ENCODE measurements around the gene PIGM.
"Not testable (repeated sequence)": the region's sequence is repeated elsewhere in the genome, so short reads cannot be mapped to it uniquely, and the experiment has no call there.

The PIGM gene

DNA sequence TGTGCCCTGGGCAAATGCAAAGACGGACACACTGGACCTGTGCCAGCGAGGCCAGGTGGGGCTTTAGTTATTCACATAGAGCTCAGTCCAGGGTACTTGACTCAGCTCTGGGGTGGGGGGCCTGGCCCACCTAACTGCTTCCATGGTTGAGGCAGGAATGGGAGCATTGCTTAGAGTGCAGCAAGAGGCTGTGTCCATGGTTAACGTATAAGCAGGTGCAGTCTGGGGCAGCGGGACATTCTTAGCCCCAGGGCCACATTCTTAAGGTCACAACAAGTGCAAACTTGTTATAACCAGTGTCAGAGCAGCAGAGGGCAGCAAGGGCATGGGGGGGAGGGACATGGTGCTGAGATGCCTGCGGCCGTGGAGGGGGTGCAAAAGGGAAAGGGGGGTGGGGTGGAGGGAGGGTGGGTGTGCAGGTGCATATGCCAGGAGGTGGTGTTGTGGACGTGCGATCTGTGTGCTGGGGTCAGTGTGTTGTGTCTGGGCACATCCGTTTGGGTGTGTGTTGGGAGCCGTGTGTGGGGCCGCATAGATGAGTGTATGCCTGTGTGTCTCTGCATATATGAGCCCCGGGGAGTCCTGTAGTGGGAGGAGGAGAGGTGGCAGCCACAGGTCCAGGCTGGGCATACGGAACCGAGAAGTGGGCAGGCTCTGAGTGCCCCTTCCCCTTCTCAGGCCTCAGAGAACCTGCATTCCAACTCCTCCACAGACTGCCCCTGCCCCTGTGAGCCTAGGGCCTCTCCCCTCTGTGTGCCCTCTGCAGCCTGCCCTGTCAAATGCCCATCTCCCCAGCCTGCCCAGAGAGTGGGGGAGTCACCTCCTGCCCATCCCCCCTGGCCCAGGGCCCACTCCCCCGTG, 29.8 kb upstream of the PIGM start:
- DNase-seq (ENCODE audit: low read depth in 2 of 2) = no peak

- DNase-seq (ENCODE audit: low read depth in 2 of 2) = no peak
Measured at GRCh38 chr1:160058087-160058486, 26.3 kb upstream of the PIGM start.

DNA sequence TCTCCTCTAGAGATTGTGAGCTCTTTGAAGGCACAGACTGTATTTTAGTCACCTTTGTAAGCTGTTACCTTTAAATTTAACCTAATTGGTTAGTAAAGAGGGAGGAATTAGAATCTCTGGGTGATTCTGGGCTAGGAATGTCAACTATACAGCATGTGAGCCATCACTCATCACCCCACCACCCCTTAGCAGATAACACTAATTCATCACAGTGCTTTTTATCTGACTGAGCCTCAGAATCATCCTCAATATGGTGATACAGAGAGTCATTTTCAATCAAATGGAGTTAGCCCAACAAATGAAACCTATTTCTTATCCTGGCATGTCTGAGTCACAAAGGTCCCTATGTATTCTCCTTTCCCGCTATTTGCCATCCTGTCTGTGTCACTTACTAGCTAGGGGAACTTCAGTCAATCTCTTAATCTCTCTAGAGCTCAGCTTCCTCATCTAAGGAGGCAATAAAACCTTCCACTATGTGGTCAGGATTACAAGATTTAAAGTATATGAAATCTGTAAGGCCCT, 24.9 kb upstream of the PIGM start:
- DNase-seq (ENCODE audit: low read depth in 2 of 2) = no peak

DNA sequence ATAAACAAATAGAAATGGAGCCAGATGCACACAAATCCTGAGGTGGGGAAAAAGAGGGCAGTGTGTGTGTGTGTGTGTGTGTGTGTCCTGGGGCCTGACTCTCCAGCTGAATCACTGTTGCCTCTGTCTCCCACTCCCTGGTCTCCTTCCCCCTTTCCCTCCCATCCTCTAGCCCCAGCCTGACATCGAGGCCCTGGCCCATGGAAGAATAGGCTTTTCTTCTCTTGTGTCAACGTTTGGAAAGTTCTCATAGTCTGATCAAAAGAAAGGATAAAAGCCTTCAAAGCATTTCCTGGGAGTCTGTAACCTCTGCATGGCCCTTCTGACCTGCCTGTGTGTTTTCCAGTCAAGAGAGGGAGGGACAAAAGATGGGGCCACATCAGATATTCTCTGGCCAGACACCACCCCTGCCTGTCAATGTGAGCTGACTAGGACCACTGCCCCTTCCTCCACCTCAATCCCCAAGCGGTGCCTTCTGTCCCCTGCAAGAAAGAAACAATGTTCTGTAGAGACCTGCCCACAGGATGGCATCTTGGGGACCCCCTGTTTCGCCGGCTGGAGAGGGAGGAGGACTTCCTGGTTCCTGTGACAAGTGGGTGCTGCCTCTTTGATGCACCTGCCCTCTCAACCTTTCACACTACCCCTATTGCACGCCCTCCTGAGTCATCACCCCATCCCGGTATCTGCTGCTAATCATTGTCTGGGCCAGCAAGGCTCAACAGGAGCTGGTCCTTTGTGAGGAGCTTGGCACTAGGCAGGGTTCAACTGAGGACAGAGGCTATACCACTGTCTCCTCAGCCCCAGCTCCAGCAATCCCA, 22.0 kb upstream of the PIGM start:
- DNase-seq (ENCODE audit: low read depth in 2 of 2) = no peak

DNA sequence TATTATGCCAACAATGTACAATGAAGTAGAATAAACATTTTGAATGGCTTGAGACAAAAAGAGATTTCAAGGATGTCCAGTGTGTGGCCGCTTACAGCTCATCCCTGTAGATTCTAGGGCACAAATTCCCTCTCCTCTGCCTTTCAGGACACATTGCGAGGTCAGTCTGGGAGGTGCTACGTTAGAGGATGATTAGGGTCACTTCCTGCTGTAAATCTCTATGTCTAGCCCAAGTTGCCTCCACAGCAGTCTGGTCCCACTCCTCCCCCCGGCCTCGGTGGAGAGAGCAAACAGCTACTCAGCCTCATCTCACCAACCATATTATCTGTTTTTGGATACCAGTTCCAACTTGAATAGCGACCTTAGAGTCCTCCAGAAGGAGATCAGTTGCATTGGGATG, 21.1 kb upstream of the PIGM start:
- no peak for DNase-seq (ENCODE audit: low read depth in 2 of 2)

- DNase-seq (ENCODE audit: low read depth in 2 of 2) = no peak
Measured at GRCh38 chr1:160050619-160051018, 18.8 kb upstream of the PIGM start.

DNA sequence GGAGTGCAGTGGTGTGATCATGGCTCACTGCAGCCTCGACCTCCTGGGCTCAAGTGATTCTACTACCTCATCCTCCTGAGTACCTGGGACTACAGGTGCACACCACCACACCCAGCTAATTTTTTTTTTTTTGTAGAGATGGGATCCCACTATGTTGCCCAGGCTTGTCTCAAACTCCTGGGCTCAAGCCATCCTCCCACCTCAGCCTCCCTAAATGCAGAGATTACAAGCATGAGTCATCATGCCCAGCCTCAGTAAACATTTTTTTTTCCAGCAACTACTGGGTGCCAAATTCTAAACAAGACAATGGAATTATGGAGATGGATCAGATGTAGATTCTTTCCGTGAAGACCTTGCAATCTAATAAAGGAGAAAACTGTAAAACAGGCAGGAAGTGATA, 18.4 kb upstream of the PIGM start:
- DNase-seq (ENCODE audit: low read depth in 2 of 2) = not testable (repeated sequence)

GRCh38 chr1:160049101-160049500, 17.3 kb upstream of the PIGM start:
- no peak for DNase-seq (ENCODE audit: low read depth in 2 of 2)

- DNase-seq (ENCODE audit: low read depth in 2 of 2) = no peak
Measured at GRCh38 chr1:160048335-160048734, 16.5 kb upstream of the PIGM start.

- no peak for DNase-seq (ENCODE audit: low read depth in 2 of 2)
Measured at GRCh38 chr1:160047111-160047991, 15.6 kb upstream of the PIGM start.

DNA sequence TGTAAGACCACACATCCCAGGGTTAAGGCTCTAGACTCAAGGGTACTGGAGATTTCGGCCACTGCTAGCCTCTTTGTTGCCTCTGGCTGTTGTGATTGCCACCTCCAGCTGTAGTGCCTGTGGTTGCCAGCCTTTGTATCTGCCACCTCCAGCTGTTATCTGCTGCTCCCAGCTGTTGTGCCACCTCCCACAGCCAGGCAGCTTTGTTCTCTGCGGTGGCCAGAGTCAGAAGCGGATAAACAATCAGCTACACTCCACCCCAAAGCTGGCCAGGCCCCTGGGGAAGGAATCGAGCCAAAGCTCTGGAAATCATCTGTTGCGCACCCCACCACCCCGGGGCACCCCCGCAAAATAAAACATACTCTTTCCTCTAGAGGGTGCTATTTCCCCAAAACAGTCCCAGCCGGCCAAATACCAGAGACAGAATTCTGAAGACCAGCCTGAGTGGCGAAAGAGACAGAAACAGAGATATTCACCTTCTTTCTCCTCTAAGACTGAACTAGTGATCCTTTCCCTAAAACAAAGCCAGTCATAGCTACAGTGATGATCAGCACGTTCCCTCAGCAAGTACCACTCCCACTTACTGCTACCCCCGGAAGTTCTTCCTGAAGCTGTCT, 14.8 kb upstream of the PIGM start:
- peak; percentile 3 to 25 for DNase-seq (ENCODE audit: low read depth in 2 of 2)

DNA sequence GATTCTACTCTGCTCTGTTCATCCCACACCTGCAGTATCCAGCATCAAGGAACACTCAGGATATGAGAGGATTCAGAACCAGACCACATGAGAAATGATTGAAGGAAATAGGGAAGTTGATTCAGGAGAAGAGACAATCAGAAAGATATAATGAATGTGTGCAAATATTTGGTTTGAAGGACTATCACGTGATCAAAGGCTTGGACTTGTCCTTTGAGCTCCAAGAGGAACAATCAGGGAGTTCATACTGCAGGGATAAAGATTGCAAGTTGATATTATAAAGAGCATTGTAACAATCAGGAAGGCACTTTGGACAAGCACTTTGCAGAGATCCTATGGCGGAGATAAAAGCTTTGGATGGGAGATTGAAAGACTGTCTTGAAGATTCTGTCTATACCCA, 13.9 kb upstream of the PIGM start:
- no peak for DNase-seq (ENCODE audit: low read depth in 2 of 2)

DNA sequence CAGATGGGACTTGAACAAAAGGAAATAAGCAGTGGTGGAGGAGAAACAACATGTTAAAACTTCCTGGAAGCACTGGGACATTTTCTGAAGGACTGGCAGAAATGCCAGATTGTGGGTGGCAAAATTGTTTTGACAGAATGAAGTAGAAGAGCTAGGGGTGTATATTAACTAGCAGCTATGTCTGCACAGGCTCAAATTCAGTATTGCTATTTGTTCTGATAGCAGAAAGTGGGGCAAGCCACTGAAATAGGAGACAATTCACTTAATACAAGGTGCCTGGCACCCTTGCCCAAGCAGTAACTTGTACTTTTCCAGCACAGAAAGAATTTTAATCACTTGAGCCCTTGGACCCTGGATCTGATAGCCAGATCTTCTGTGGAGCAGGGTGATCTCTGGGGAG, 11.8 kb upstream of the PIGM start:
- DNase-seq (ENCODE audit: low read depth in 2 of 2) = no peak

GRCh38 chr1:160040476-160040875, 8.7 kb upstream of the PIGM start:
- DNase-seq (ENCODE audit: low read depth in 2 of 2) = no peak

DNA sequence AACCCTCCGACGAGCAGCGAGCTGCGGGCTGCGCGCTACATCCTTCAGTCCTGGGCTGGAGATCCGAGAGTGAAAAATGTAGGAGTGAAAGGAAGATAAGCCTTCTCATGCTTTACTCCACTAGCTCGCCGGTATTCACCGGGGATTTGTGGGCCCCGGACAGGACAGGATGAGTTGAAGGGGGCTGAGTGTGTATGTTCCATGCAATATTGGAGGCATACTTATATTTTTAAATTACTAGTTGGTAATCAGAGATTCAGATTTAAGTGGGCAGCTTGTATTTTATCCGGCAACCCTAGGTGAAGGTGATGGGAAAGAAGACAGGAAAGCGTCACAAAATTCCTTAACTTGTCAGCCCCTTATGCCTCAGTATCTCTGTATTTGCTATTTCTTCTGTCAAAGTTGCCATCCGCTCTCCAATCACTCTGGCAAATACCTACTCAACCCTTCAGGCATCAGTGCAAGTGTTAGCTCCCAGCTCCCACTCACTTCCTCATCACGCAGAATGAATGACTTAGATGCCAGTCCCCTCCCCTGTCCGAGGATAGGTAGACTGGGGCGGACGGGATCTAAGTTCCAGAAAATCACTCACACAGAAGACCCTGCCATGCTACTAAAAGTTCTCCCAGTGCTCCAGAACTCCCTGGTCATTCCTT, 503 bp upstream of the PIGM start:
- no peak for DNase-seq (ENCODE audit: low read depth in 2 of 2)

DNA sequence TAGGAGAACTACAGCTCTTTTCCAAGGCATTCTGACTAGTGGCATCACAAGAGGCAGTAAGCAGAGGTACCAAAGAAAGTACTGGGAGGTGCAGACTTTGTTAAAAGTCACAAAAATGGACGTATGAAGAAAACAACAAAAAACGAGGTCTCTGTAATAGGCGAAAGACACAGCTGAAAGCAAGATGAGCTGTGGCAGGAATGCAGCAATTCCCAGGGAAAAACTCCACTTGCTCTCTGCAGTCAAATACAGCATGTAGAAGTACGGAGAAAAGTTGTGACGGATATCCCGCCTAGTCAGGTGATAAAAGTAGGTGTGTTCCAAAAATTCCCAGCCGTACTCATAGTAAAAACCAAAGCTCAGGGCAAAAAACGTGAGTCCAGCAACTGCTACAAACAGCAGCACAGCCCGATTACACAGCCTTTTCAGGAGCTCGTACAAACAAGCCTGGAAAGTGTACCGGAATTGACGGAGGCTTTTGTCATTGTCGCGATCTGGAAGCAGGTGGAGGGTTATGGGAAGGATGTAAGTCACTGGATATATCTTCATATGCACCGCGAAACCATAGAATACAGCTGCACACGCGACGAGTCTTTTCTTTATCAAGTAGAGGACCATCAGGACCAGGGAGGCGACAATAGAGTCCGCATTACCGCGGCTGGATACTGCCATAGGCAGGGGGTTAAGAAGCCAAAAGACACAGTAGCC, 979 bp downstream of the PIGM start:
- no peak for DNase-seq (ENCODE audit: low read depth in 2 of 2)

- DNase-seq (ENCODE audit: low read depth in 2 of 2) = no peak
Measured at GRCh38 chr1:160028426-160028825, 3.4 kb downstream of the PIGM start.

- DNase-seq (ENCODE audit: low read depth in 2 of 2) = no peak
Measured at GRCh38 chr1:160025314-160025713, 6.5 kb downstream of the PIGM start.

DNA sequence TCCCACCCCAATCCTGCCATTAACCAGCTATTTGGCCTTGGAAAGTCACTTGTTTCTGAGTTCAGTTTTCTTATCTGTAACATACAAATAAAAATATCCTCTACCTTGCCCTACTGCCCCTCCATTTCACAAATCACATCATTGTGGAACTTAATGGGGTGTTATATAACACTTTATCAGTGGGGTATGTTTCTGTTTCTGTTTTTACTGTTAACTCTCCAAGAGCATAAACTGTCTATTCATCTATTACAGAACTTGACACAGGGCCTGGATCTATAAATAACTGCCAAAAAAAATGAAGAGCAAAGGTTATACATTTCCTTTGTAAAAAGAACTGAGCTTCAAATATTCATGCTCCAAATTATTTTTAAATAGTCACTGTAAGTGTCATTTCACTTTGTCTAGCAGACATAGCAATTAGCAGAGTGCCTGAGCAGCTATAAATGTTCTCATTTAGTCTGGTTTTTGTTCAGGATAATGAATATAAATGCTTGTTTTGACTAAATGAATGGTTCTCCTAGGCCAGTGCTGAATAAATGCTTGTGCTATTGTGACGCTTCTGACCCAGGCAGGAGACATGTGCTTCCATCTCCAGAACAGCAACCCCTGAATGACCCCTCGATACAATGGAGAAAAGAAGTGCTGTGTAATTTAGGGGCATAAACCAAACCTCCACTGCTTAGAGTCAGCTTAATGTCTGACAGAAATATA, 7.4 kb downstream of the PIGM start:
- no peak for DNase-seq (ENCODE audit: low read depth in 2 of 2)
